Transverse colon (tissue), 4 donors: Measurements from ENCODE around the gene APOBEC3C. TPM values are rescaled to one million over a fixed set of nuclear protein-coding genes. Genes with fewer than 3 reads are reported as not detected.

Experiments
- DNase-seq: peaks from one replicate; pipeline ENCODE4 v3.0.0-alpha.2; 2019
- H3K27ac ChIP-seq, 4 donors: fragments of 200-600 bp; sonication (generic); 2 replicates each; pipeline ENCODE4 v1.5.1; 2016 to 2018; ENCODE audit warnings: inconsistent platforms in 4 of 4
- H3K27me3 ChIP-seq: fragments of 200-600 bp; sonication (generic); 2 replicates; pipeline ENCODE4 v1.5.1; 2017; ENCODE audit warnings: inconsistent platforms
- H3K36me3 ChIP-seq, 4 donors: fragments of 200-600 bp; sonication (generic); 2 replicates each; pipeline ENCODE4 v1.5.1; 2017 to 2019; ENCODE audit warnings: inconsistent platforms in 4 of 4
- H3K4me1 ChIP-seq, 4 donors: fragments of 200-600 bp; sonication (generic); 2 replicates each; pipeline ENCODE4 v1.5.1; 2017 to 2020; ENCODE audit warnings: inconsistent platforms in 4 of 4
- H3K4me3 ChIP-seq, 4 donors: fragments of 200-600 bp; sonication (generic); 1 replicate in 1 of 4; 2 replicates in 3 of 4; pipeline versions ENCODE4 v1.5.1 to v1.6.1; 2017 to 2019; ENCODE audit warnings: inconsistent platforms in 4 of 4
- H3K9me3 ChIP-seq, 2 donors: fragments of 200-600 bp; sonication (generic); 2 replicates each; pipeline ENCODE4 v1.5.1; 2017 to 2019; ENCODE audit warnings: inconsistent platforms in 2 of 2
- CTCF ChIP-seq, 5 experiments: fragments of 200-600 bp in 3 of 5; fragments of 450-650 bp in 2 of 5; sonication (generic) in 3 of 5; IDR thresholded peaks; 1 replicate in 2 of 5; 2 replicates in 3 of 5; pipeline ENCODE4 v1.5.1; 2016 to 2017; ENCODE audit warnings: antibody characterized with exemption in 5 of 5, inconsistent platforms in 3 of 5, mild to moderate bottlenecking in 2 of 5, moderate library complexity in 1 of 5
- EP300 ChIP-seq: sonication (generic); formaldehyde crosslinking; IDR thresholded peaks from one replicate; pipeline ENCODE4 v1.6.1; 2017; ENCODE audit warnings: antibody characterized with exemption, low read depth
- POLR2A ChIP-seq: fragments of 450-650 bp; IDR thresholded peaks from one replicate; pipeline ENCODE4 v1.6.1; 2016; ENCODE audit warnings: antibody characterized with exemption, mild to moderate bottlenecking, moderate library complexity
- POLR2AphosphoS5 ChIP-seq, 3 donors: sonication (generic); formaldehyde crosslinking; IDR thresholded peaks; one replicate each; pipeline ENCODE4 v1.6.1; 2016; ENCODE audit warnings: antibody characterized with exemption in 3 of 3
- WGBS, 2 donors: methylation state at CpG; one replicate each; pipeline ENCODE4 v1.1.5; 2018; ENCODE audit warnings: low coverage in 1 of 2; 5-methylcytosine and 5-hydroxymethylcytosine counted together
- in situ Hi-C, 4 donors: fragments of 200-750 bp; cut with MboI; loops; one replicate each; pipeline versions ENCODE4 v1.15.0 to v1.15.1; 2017; ENCODE audit warnings: low sequenced_read_pairs in 3 of 4, low pct_ligation_motif_present in 1 of 4, low pct_unique_long_range_greater_than_20kb in 1 of 4
- intact Hi-C: fragments of 100-400 bp; cut with DNase I; formaldehyde crosslinking; loops from one replicate; pipeline ENCODE4 v1.15.1; 2023; ENCODE audit warnings: low total_unique reads
- total RNA-seq, 4 donors: library from RNA; depleted of rRNA; stranded (reverse); fragments of >200 nt; gene quantifications; one replicate each; pipeline ENCODE4 v1.1.0, GENCODE V29; 2016

The APOBEC3C gene
- total RNA-seq, 4 donors from 2014 or later, result 1.2 to 9.1 (median 7.5) TPM

- intact Hi-C loops, result no loop called here
Measured at GRCh38 chr22:38970551-38970950, 43.5 kb upstream of the APOBEC3C start.

GRCh38 chr22:38971202-38971601 lies 42.9 kb upstream of the APOBEC3C start:
- WGBS, 2 donors, result 82 to 100% methylated on average over 1 to 5 of the region's 5 CpGs
- no peak for DNase-seq
- in situ Hi-C loops (no loop called here), intact Hi-C loops (no loop called here)
- H3K9me3 ChIP-seq, result no peaks in the 10 kb centered on the region
- no peak overlapping the region for H3K4me3 ChIP-seq
- H3K27me3 ChIP-seq, result no peaks in the 10 kb centered on the region
- H3K4me1 ChIP-seq, result peaks cover 0 to 9% (median 0%) of the 10 kb centered on the region in 4 donors
- TF ChIP-seq POLR2A (no peak), CTCF (IDR thresholded peaks at IDR 0.05) (no peak), EP300 (no peak), POLR2AphosphoS5 (IDR thresholded peaks at IDR 0.05) (no peak)
- H3K36me3 ChIP-seq, result no peaks in the 10 kb centered on the region
- no peak overlapping the region for H3K27ac ChIP-seq

More at GRCh38 chr22:38970551-38970950, 43.5 kb upstream of the APOBEC3C start:
- Histone ChIP-seq H3K27ac (no peak overlapping the region), H3K36me3 (no peaks in the 10 kb centered on the region), H3K4me1 (peaks cover 0 to 9% (median 0%) of the 10 kb centered on the region in 4 donors), H3K9me3 (no peaks in the 10 kb centered on the region), H3K4me3 (no peak overlapping the region), H3K27me3 (no peaks in the 10 kb centered on the region)
- DNase-seq, result no peak
- 37 to 38% methylated on average over 8 of the region's 8 CpGs for WGBS, 2 donors
- in situ Hi-C loops, result no loop called here
- no peak for TF ChIP-seq POLR2AphosphoS5 (IDR thresholded peaks at IDR 0.05)
- TF ChIP-seq POLR2A, result no peak
- no peak for TF ChIP-seq CTCF (IDR thresholded peaks at IDR 0.05)
- no peak for TF ChIP-seq EP300

- TF ChIP-seq EP300, result no peak
- TF ChIP-seq CTCF (IDR thresholded peaks at IDR 0.05), result no peak
- no peak for TF ChIP-seq POLR2AphosphoS5 (IDR thresholded peaks at IDR 0.05)
- no peak for TF ChIP-seq POLR2A
- Histone ChIP-seq H3K9me3 (no peaks in the 10 kb centered on the region), H3K4me3 (no peak overlapping the region), H3K36me3 (no peaks in the 10 kb centered on the region), H3K4me1 (peaks cover 0 to 9% (median 0%) of the 10 kb centered on the region in 4 donors), H3K27ac (no peak overlapping the region), H3K27me3 (no peaks in the 10 kb centered on the region)
- DNase-seq, result no peak
- WGBS, 2 donors, result 90% methylated on average over 3 of the region's 3 CpGs; no CpG with 5 or more reads in 1 of the 2 donors
- intact Hi-C loops, result no loop called here
- in situ Hi-C loops, result no loop called here
Measured at GRCh38 chr22:38971791-38972190, 42.3 kb upstream of the APOBEC3C start.

- H3K9me3 ChIP-seq, result no peaks in the 10 kb centered on the region
- DNase-seq, result no peak
- H3K36me3 ChIP-seq, result no peaks in the 10 kb centered on the region
- intact Hi-C loops, result no loop called here
- H3K4me1 ChIP-seq, result peaks cover 0 to 9% (median 0%) of the 10 kb centered on the region in 4 donors
- in situ Hi-C loops, result no loop called here
- no peak overlapping the region for H3K4me3 ChIP-seq
- no peak overlapping the region for H3K27ac ChIP-seq
- no peak for TF ChIP-seq EP300
- TF ChIP-seq POLR2A, result no peak
- no peak for TF ChIP-seq CTCF (IDR thresholded peaks at IDR 0.05)
- TF ChIP-seq POLR2AphosphoS5 (IDR thresholded peaks at IDR 0.05), result no peak
- 90% methylated on average over 4 to 5 of the region's 5 CpGs for WGBS, 2 donors
- no peaks in the 10 kb centered on the region for H3K27me3 ChIP-seq
Measured at GRCh38 chr22:38972558-38972957, 41.5 kb upstream of the APOBEC3C start.
